HG03097 (cell line): ENCODE results near the gene CLMN.
"Not testable (repeated sequence)": the region's sequence is repeated elsewhere in the genome, so short reads cannot be mapped to it uniquely, and the experiment has no call there.

ENCODE experiments used
- ATAC-seq: cut with Tn5 transposase; IDR thresholded peaks from one replicate; pipeline ENCODE4 v1.9.1; 2021; ENCODE audit not compliant: unreplicated experiment, low FRiP score

Gene CLMN

DNA sequence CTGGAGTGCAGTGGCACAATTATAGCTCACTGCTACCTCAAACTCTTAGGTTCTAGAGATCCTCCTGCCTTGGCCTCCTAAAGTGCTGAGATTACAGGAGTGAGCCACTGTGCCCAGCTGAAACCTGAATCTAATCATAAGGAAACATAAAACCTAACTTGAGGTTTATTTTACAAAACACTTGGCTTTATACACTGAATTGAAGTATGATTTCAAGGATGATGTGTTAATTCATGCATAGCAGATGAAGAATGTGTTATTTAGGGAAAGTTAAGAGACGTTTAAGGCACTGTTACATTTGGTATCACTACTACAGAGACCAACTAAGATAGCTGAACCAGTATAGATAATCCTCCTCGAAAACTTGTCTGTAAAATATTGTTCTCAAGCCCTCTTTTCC is 168.8 kb downstream of the CLMN start:
- no peak for ATAC-seq

DNA sequence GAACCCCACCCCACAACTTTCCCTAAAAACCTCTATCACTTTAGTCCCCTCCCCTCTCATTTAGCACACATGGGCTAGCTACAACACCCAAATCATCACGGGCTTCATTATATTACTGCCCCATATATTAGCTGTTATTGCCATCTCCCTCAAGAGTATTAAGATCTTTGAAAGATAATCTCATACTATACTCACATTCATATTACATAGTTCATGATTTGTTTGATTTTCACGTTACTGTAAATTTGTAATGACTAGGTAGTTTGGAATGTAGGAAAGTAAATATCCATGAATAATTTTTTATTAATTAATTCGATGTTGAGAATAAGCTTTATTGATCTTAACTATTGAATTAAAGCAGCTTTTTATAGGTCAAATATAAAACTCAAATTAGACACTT is 170.3 kb downstream of the CLMN start:
- no peak for ATAC-seq

- no peak for ATAC-seq
Measured at GRCh38 chr14:95147597-95147996, 172.1 kb downstream of the CLMN start.

DNA sequence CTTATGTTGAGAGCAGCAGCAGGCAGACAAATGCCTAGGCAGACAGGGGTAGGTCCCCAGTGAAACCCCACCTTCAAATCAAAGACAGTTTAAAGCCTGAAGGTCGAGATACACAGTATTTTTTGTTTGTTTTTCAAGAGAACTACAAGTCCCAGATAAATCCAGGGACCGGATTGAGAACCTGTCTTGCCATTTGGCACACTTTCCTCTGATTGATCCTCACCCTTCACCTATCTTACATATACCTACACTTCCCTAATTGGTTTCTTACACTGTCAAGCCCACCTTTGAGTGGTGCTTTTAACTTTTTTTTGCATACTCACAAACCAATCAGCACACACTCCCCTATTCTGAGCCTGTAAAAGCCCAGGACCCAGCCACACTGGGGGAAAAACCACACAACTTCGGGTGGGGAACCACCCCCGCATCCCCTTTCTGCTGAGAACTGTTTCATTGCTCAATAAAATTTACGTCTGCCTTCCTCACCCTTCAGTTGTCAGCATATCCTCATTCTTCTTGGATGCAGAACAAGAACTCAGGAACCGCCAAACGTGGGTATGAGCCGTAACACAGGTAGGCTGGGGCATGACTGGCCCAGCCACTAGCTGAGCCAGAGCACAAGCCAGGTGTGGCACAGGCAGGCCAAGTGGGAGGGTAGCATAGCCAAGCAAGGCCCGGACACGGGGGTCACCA is 173.5 kb downstream of the CLMN start:
- ATAC-seq, result no peak

DNA sequence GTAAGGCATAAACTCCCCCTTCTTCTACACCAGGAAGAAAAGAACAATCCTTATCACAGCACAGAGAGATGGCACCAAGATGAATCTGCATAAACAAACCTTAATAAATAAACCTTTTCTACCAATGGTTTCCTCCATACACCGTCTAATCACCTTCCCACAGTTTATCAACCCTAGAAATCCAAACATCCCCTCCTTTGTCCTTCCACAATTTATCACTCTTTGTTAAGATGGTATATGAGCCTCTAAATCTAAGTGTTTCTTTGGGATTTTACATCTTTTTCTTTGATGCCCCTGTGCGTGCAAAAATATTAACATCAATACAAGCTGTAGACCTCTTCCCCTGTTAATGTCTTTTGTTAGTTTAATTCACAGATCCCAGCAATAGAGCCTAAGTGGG is 174.9 kb downstream of the CLMN start:
- no peak for ATAC-seq

- ATAC-seq, result no peak
Measured at GRCh38 chr14:95143808-95144620, 175.7 kb downstream of the CLMN start.

- no peak for ATAC-seq
Measured at GRCh38 chr14:95142208-95142607, 177.5 kb downstream of the CLMN start.

- ATAC-seq, result no peak
Measured at GRCh38 chr14:95141684-95142083, 178.0 kb downstream of the CLMN start.

- ATAC-seq, result no peak
Measured at GRCh38 chr14:95140060-95140858, 179.4 kb downstream of the CLMN start.

- no peak for ATAC-seq
Measured at GRCh38 chr14:95138876-95139275, 180.8 kb downstream of the CLMN start.

DNA sequence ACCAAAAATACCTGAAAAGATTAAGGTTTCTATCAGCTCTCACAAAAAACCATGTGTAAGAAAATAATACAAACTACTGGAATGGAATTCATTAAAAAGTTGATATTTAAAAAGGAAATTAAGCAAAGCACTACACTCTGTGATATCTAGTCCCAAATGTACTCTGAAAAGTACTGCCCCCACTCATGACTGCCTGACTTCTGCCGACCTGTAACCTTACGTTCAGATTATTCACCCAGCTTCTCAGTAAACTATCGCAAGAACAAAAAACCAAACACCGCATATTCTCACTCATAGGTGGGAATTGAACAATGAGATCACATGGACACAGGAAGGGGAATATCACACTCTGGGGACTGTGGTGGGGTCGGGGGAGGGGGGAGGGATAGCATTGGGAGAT is 181.3 kb downstream of the CLMN start:
- not testable (repeated sequence) for ATAC-seq

- no peak for ATAC-seq
Measured at GRCh38 chr14:95137804-95138167, 181.9 kb downstream of the CLMN start.

DNA sequence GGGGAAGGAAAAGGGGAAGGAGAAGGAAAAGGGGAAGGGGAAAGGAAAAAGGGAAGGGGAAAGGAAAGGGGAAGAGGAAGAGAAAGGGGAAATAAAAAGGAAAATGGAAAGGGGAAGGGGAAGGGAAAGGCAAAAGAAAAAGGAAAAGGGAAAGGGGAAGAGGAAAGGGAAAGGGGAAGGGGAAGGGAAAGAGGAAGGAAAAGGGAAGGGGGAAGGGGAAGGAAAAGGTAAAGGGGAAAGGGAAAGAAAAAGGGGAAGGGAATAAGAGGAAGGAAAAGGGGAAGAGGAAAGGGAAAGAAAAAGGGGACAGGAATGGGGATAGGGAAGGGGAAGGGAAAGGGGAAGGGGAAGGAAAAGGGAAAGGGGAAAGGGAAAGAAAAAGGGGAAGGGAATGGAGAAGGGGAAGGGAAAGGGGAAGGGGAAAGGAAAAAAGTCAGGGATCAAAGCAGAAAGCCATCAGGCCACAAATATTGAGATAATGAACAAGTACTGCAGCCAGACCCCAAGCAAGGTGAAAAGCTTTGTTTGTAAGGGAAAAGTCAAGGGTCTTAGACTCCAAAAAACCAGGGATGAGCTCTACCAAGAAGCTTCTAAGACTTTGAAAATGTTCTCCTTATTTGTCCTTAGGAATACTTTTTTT is 182.4 kb downstream of the CLMN start:
- no peak for ATAC-seq

DNA sequence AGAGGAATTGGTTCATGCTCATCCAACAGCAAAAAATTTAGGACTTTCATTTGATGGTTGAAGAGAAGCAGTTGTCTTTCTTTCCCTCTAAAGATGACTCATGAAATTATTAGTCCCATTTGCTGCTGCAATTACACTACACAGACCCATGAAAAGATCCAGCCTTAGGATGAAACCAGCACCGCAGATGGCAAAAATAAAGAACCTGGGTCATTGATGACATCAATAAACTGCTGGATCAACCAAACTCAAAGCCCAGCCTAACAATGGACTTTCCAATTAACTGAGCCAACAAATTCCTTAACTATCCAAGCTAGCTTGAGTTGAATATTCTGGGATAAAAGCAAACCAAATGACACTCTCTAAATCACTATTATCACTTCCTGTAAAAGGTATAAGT is 183.1 kb downstream of the CLMN start:
- ATAC-seq, result no peak

- ATAC-seq, result peak; percentile 55
Measured at GRCh38 chr14:95134304-95134933, 185.3 kb downstream of the CLMN start.

GRCh38 chr14:95133282-95133681 is 186.4 kb downstream of the CLMN start:
- no peak for ATAC-seq

DNA sequence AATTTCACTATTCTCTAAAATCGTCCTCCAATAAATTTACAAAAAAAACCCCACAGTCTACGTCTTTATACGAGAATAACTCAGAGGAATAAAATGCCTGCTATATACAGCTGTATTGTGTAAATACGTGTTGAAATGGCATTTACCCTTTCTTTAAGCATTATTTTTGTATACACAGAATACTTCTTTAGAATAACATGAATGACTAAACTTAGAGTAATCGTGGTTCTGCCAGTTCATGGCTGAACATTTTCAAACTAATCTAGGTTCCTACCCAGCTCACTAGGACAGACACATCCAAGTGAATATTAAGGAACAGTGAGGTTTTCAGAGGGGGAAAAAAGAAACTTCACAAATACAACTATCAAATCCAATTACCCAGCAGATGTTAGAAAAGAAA is 186.9 kb downstream of the CLMN start:
- no peak for ATAC-seq
